B cell (primary cell): ENCODE measurements around the gene BTBD17.

Source experiments
- EZH2 ChIP-seq: IDR thresholded peaks from 2 replicates; pipeline ENCODE4 v1.6.1; 2012; ENCODE audit warnings: borderline replicate concordance, low read depth, mild to moderate bottlenecking, moderate library complexity, low read length; ENCODE audit not compliant: insufficient read depth, poor library complexity, severe bottlenecking
- TF ChIP-seq, protein P1 (sequence below): fragments of 200-600 bp; IDR thresholded peaks from one replicate; pipeline ENCODE4 v1.8.0; 2022; ENCODE audit warnings: antibody characterized with exemption, mild to moderate bottlenecking

- TF ChIP-seq, protein P1, sequence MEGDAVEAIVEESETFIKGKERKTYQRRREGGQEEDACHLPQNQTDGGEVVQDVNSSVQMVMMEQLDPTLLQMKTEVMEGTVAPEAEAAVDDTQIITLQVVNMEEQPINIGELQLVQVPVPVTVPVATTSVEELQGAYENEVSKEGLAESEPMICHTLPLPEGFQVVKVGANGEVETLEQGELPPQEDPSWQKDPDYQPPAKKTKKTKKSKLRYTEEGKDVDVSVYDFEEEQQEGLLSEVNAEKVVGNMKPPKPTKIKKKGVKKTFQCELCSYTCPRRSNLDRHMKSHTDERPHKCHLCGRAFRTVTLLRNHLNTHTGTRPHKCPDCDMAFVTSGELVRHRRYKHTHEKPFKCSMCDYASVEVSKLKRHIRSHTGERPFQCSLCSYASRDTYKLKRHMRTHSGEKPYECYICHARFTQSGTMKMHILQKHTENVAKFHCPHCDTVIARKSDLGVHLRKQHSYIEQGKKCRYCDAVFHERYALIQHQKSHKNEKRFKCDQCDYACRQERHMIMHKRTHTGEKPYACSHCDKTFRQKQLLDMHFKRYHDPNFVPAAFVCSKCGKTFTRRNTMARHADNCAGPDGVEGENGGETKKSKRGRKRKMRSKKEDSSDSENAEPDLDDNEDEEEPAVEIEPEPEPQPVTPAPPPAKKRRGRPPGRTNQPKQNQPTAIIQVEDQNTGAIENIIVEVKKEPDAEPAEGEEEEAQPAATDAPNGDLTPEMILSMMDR = peak; percentile 31
- no peak for TF ChIP-seq EZH2
Measured at GRCh38 chr17:74389937-74390679, 28.4 kb upstream of the BTBD17 start.
